ENCODE measurements around the gene CAMK1G. TPM values are rescaled to one million over a fixed set of nuclear protein-coding genes. Genes with fewer than 3 reads are reported as not detected.
A peak's percentile ranks its signal among the peaks of the same experiment; 100 is the strongest.

The CAMK1G gene
- total and polyA plus RNA-seq, 9 of the 15 experiments (the other 6 are each of a cell fraction or from before 2014, with no cell fraction given) = not detected

DNA sequence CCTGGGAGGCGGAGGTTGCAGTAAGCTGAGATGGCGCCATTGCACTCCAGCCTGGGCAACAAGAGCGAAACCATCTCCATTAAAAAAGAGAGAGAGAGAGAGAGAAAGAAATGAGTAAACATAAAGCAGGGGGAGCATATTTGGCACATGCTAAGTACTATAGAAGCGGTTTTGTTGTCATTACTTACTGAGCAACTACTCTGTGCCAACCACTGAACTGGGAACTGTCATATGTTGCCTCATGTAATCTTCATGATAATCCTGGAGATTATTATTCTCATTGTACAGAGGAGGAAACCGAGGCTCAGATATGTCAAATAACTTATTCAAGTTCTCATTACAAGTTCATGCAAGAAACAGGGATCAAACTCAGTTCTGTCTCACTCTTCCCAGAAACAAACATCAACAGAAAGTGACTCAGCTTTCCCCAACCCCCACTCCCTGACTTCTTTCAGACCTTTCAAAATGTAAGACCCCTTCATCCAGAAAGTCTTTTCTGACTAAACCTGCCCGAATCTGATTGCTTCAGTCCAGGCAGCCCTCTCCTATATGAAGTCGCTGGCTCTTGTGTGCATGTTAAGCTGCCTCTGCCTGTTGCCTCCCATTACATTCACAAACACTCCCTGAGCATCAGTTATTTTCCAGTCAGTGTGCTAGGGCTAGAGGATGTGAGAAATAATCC is 45.2 kb downstream of the CAMK1G start:
- 17% methylated on average over 7 of the region's 7 CpGs for WGBS (ENCODE audit: insufficient coverage, low coverage, missing lambda C conversion rate)
- intact Hi-C loops (cut with micrococcal nuclease) = no loop called here

More for the DNA sequence above, 45.2 kb downstream of the CAMK1G start:
- no peak for DNase-seq (ENCODE audit: extremely low read depth in 1 of 4, low spot score in 3 of 4)
- CTCF ChIA-PET (ENCODE audit: low intra/inter-chr PET ratio) = interaction anchor here (0.6 to 1.9 kb wide), 3 partner anchors 52 to 64 kb away, joined by 3 to 7 read pairs (median 5); no protein-coding TSS in a partner anchor
- Histone ChIP-seq H3K36me3 (ENCODE audit: control insufficient read depth, insufficient read depth, low read length) (no peaks in the 10 kb centered on the region), H3K4me2 (ENCODE audit: insufficient read depth, low read length) (no peak overlapping the region), H3K27me3 (ENCODE audit: control insufficient read depth in 2 of 2, insufficient read depth in 2 of 2, low read length in 2 of 2) (peaks cover 17 to 68% of the 10 kb centered on the region in 2 experiments; a peak in 4 of 5 replicates), H4K20me1 (replicated peaks; ENCODE audit: control insufficient read depth, insufficient read depth, low read length) (0 out of 2 replicates have a peak, but pooled peaks cover 5% of the 10 kb centered on the region), H2AFZ (ENCODE audit: low read depth, low read length) (no peak overlapping the region), H3K27ac (ENCODE audit: extremely low read depth, low read depth, low read length) (no peak overlapping the region), H3K4me1 (replicated peaks in 1 of 2; ENCODE audit: control insufficient read depth in 2 of 2, insufficient read depth in 2 of 2, low read length in 2 of 2) (peaks cover 0 to 19% of the 10 kb centered on the region in 2 experiments; a peak in 2 of 5 replicates), H3K79me2 (ENCODE audit: control insufficient read depth, insufficient read depth, low read length) (no peaks in the 10 kb centered on the region), H3K9me1 (ENCODE audit: control insufficient read depth, insufficient read depth, low read length) (peaks cover 3% of the 10 kb centered on the region), H3K9ac (ENCODE audit: insufficient read depth in 1 of 2, low read depth in 2 of 2, low read length in 2 of 2) (no peak overlapping the region), H3K9me3 (replicated peaks; ENCODE audit: control insufficient read depth, insufficient read depth, low read depth, low read length) (no peaks in the 10 kb centered on the region), H3K4me3 (no peak overlapping the region)
- FAIRE-seq = no peak
- in situ Hi-C loops (cut with MboI) = no loop called here
- POLR2A ChIA-PET = interaction anchor here (0.6 to 1.2 kb wide), 4 partner anchors 19 to 29 kb away, joined by 3 to 5 read pairs (median 3); no protein-coding TSS in a partner anchor
- ATAC-seq = no peak
- no peak for TF ChIP-seq CBX2 (IDR thresholded peaks at IDR 0.05; ENCODE audit: insufficient read depth, low read length, poor library complexity, severe bottlenecking)
- TF ChIP-seq FOSL1 (tag; conservative IDR thresholded peaks at IDR 0.05) = 0 out of 2 replicates have a peak, but pooled peaks have one; percentile 35
- peak; percentile 29; the same call in 1 of the 2 replicates for TF ChIP-seq ATF3 (IDR thresholded peaks at IDR 0.05)
- no peak for TF ChIP-seq ATF3 (CRISPR knock-in tag; conservative IDR thresholded peaks at IDR 0.05)
- no TSS peak for BruUV-seq (replicated peaks)
